HG02938 (cell line): ENCODE data around the gene ZNF709.
"Not testable (repeated sequence)": the region's sequence is repeated elsewhere in the genome, so short reads cannot be mapped to it uniquely, and the experiment has no call there.

Source experiments
- ATAC-seq: cut with Tn5 transposase; IDR thresholded peaks from one replicate; pipeline ENCODE4 v1.9.1; 2021; ENCODE audit warnings: mild to moderate bottlenecking, moderate library complexity; ENCODE audit not compliant: unreplicated experiment

ZNF709 gene

GRCh38 chr19:12453495-12453894, 31.1 kb downstream of the ZNF709 start:
- no peak for ATAC-seq

DNA sequence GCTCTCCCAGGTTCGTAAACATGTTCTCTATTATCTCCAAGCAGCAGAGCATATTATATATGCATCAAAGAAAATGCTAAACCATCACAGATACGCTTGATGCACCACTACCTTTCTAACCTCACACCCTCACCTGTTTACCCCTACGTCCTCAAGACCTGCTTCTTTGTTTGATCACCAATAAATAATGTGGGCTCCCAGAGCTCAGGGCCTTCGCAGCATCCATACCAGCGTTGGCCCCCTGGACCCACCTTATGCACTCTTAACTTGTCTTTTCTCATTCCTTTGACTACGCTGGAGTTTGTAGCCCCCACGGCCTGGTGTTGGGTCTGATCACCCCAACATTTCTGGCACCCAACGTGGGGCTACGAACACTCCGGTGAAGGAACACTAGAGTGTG, 33.8 kb downstream of the ZNF709 start:
- no peak for ATAC-seq

- no peak for ATAC-seq
Measured at GRCh38 chr19:12448808-12449207, 35.8 kb downstream of the ZNF709 start.

DNA sequence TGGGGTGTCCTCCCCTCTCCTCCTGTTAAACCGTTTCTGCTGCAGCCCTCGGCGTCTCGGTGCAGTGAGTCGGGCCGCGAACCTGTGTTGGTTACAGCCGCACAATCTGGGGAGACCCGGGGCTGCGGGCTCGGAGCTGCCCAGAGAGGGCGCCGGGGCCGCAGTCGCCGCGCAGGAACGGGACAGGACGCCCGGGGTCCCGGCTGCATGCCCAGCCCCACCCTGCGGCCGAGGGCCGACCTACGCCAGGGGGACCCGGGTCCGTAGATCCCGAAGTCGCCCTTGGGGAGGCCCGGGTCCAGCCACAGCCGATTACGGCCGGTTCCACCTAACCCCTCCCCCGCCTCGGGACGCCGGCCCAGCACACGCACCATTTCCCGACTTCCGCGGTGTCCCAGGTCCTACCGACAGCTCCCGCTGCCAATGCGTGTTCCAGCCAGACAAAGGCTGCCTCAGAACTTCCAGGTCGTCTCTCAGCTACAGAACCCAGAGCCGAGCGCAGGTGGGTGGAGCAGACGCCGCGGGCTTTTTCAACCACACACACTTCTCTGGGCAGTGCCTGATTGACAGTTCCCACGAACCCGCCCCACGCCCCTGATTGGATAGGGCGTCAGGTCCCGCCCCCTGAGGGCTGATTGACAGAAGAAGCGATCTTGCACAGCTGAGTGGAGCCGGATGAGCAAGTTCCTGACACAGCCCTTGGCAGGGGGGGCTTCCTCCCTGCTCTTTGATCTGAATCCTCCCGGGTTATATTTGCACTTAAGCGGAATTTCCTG, 43.9 kb downstream of the ZNF709 start, which contains the start of gene ZNF443:
ZNF443 (minus strand) TSS at position 481 of the 776 bp plus-strand sequence; CDS start at position 374, 107 bp downstream.
- peak; percentile 94 for ATAC-seq

- peak; percentile 22 for ATAC-seq
Measured at GRCh38 chr19:12439686-12440540, 44.7 kb downstream of the ZNF709 start.

DNA sequence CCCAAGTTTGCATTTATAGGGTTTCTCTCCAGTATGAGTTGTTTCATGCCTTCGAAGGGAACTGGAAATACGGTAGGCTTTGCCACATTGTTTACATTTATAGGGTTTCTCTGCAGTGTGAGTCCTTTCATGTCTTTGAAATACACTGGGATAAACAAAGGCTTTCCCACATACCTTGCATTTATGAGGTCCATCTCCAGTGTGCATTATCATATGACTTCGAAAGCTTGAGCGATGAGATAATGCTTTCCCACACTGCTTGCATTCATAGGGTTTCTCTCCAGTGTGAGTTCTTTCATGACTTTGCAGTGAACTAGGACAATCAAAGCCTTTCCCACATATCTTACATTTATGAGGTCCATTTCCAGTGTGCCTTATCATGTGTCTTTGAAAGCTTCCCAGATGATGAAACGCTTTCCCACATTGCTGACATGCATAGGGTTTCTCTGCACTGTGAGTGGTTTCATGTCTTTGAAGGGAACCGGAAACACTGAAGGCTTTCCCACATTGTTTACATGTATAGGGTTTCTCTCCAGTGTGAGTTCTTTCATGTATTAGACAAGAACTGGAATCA, 53.8 kb downstream of the ZNF709 start:
- not testable (repeated sequence) for ATAC-seq

- no peak for ATAC-seq
Measured at GRCh38 chr19:12425888-12426274, 58.7 kb downstream of the ZNF709 start.

DNA sequence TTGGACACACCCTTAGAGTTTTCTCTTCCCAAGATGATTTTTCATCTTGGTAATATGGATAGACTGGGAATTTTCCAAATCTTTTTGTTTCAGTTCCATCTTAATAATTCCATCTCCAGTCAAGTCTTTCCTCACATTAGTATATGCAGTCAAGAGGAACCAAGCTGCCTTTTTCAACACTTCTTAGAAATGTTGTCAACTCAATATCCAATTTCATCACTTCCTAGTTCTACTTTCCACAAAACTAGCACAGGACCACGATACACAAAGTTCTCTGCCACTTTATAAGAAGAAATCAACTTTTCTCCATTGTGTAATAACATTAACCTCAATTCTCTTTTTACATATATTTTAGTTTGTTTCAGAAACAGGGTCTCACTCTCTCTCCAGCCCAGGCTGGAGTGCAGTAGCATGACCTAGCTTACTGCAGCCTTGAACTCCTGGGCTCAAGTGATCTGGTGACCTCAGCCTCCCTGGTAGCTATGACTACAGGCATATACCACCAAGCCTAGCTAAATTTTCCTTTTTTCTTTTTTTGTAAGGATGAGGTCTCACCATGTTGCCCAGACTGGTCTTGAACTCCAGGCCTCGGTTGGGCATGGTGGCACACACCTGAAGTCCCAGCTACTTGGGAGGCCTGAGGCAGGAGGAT, 59.3 kb downstream of the ZNF709 start:
- no peak for ATAC-seq

DNA sequence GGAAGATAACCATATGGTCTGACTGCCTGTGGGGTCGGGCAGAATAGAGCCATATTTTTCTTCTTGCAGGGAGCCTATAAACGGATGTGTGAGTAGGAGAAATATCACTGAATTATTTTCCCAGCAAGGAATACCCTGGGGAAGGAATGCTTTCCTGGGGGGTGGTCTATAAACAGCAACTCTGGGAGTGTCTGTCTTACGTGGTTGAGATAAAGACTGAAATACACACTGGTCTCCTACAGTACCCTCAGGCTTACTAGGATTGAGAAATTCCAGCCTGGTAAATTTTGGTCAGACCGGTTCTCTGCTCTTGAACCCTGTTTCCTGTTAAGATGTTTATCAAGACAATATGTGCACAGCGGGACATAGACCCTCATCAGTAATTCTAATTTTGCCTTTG, 67.3 kb downstream of the ZNF709 start:
- not testable (repeated sequence) for ATAC-seq

DNA sequence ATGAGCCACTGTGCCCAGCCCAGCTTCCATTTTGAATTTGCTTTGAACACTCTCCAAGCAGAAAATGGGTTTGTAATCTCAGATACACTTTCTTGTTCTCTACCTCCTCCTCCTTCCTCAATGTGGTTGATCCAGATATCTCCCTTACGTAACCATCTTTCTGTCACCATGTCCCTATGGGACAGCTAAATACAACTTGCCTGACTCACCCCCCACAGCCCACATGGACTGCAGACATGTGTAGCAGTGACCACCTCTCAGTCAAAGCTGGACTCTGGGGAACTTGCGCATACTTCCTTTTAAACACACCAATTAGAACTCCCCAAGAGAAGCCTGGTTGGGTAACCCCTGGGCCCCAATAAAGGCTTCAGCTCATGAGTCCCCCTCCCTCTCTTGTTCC, 72.7 kb downstream of the ZNF709 start:
- no peak for ATAC-seq
